Measurements from ENCODE around the gene IKBKE.

DNA sequence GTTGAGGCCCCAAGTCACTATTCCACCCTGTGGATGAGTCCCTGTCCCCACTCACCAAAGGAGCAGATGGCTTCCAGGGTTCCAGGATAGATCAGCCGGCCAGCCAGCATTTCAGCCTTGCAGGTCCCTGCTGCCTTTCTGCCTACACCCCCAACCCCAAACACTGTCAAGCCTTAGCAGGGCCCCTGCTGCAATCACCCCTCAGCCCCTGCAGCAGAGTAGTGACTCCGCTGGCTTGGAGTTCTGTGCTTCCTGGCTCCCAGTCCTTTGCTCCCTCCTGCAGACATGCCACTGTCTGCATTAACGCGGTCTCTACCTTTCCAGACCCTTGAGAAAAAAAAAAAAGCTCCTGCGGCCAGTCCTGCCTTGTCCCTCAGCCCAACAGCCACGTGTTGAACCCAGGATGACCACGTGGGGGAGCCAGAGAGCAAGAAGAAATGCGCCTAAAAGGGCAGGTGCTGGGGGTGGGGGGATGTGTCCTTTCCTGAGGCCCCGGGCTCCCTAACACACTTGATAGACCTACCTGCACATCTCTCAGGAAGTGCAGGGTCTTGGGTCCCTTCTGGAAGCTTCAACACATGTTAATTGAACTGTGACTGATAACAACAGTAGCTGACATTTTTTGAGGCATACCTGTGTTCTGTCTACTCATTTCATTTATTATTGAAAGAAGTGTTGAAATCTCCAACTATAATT, 74.4 kb downstream of the IKBKE start:
- TF ChIP-seq, protein P1, sequence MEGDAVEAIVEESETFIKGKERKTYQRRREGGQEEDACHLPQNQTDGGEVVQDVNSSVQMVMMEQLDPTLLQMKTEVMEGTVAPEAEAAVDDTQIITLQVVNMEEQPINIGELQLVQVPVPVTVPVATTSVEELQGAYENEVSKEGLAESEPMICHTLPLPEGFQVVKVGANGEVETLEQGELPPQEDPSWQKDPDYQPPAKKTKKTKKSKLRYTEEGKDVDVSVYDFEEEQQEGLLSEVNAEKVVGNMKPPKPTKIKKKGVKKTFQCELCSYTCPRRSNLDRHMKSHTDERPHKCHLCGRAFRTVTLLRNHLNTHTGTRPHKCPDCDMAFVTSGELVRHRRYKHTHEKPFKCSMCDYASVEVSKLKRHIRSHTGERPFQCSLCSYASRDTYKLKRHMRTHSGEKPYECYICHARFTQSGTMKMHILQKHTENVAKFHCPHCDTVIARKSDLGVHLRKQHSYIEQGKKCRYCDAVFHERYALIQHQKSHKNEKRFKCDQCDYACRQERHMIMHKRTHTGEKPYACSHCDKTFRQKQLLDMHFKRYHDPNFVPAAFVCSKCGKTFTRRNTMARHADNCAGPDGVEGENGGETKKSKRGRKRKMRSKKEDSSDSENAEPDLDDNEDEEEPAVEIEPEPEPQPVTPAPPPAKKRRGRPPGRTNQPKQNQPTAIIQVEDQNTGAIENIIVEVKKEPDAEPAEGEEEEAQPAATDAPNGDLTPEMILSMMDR (IDR thresholded peaks at IDR 0.05 in 2 of 3, conservative IDR thresholded peaks at IDR 0.05 in 1 of 3; ENCODE audit: borderline replicate concordance in 1 of 3, insufficient read depth in 1 of 3, low read depth in 2 of 3, low read length in 2 of 3): peak; percentile 72 to 89 (median 86)
- TF ChIP-seq EZH2 (IDR thresholded peaks at IDR 0.05): no peak
- no peak for TF ChIP-seq POLR2A (IDR thresholded peaks at IDR 0.05; ENCODE audit: borderline replicate concordance, extremely low read depth, insufficient read depth, insufficient read length)
- TF ChIP-seq TCF7L2 (IDR thresholded peaks at IDR 0.05; ENCODE audit: borderline replicate concordance, extremely low read depth, insufficient read depth, insufficient read length): no peak
- TF ChIP-seq ZNF274 (IDR thresholded peaks at IDR 0.05; ENCODE audit: low read depth, low read length): no peak
- no peak for TF ChIP-seq EZH2phosphoT487 (IDR thresholded peaks at IDR 0.05; ENCODE audit: borderline replicate concordance)
- TF ChIP-seq, protein P2, sequence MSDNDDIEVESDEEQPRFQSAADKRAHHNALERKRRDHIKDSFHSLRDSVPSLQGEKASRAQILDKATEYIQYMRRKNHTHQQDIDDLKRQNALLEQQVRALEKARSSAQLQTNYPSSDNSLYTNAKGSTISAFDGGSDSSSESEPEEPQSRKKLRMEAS (IDR thresholded peaks at IDR 0.05): peak; percentile 81
- TF ChIP-seq POLR2AphosphoS5 (IDR thresholded peaks at IDR 0.05; ENCODE audit: low read depth, low read length): no peak
